DOHH2 (cell line): ENCODE data around the gene JCHAIN.
"Not testable (repeated sequence)": the region's sequence is repeated elsewhere in the genome, so short reads cannot be mapped to it uniquely, and the experiment has no call there.

ENCODE experiments used
- H3F3A ChIP-seq: fragments of 200-600 bp; sonication (generic), shearing (Covaris generic); 2 replicates; pipeline ENCODE4 v1.6.0; 2016; ENCODE audit warnings: antibody characterized with exemption, mild to moderate bottlenecking; ENCODE audit not compliant: control insufficient read depth, insufficient read depth
- H3K27ac ChIP-seq: fragments of 200-600 bp; sonication (generic); 2 replicates; pipeline ENCODE4 v1.5.1; 2014; ENCODE audit warnings: low read depth, mild to moderate bottlenecking, low read length, moderate library complexity
- H3K27me3 ChIP-seq: fragments of 200-600 bp; sonication (generic); 2 replicates; pipeline ENCODE4 v1.6.1; 2014; ENCODE audit warnings: mild to moderate bottlenecking, low read length, mixed read lengths; ENCODE audit not compliant: control insufficient read depth
- H3K36me3 ChIP-seq: fragments of 200-600 bp; sonication (generic); 2 replicates; pipeline ENCODE4 v1.6.1; 2014; ENCODE audit warnings: mild to moderate bottlenecking, low read length, moderate library complexity, mixed read lengths; ENCODE audit not compliant: control insufficient read depth
- H3K4me1 ChIP-seq: fragments of 200-600 bp; sonication (generic); 2 replicates; pipeline ENCODE4 v1.6.1; 2014; ENCODE audit warnings: mild to moderate bottlenecking, low read length, mixed read lengths; ENCODE audit not compliant: control insufficient read depth
- H3K4me2 ChIP-seq: fragments of 200-600 bp; sonication (generic); 2 replicates; pipeline ENCODE4 v1.6.0; 2014; ENCODE audit warnings: mild to moderate bottlenecking, low read length, moderate library complexity
- H3K4me3 ChIP-seq: fragments of 200-600 bp; sonication (generic); 2 replicates; pipeline ENCODE4 v1.5.1; 2014; ENCODE audit warnings: mild to moderate bottlenecking, low read length, mixed read lengths
- H3K79me2 ChIP-seq: fragments of 200-600 bp; sonication (generic); 2 replicates; pipeline ENCODE4 v1.6.1; 2014; ENCODE audit warnings: mild to moderate bottlenecking, low read length, mixed read lengths; ENCODE audit not compliant: control insufficient read depth
- H3K9me2 ChIP-seq: fragments of 200-600 bp; sonication (generic); replicated peaks from 2 replicates; pipeline ENCODE4 v1.6.1; 2014; ENCODE audit warnings: mild to moderate bottlenecking, low read length, mixed read lengths; ENCODE audit not compliant: control insufficient read depth
- H3K9me3 ChIP-seq: fragments of 200-600 bp; sonication (generic); 2 replicates; pipeline ENCODE4 v1.6.1; 2014; ENCODE audit warnings: antibody characterized with exemption, low read length, mixed read lengths; ENCODE audit not compliant: control insufficient read depth, insufficient read depth
- H4K20me1 ChIP-seq: fragments of 200-600 bp; sonication (generic); 2 replicates; pipeline ENCODE4 v1.6.0; 2014; ENCODE audit warnings: low read depth, mild to moderate bottlenecking, antibody characterized with exemption, low read length, moderate library complexity; ENCODE audit not compliant: control insufficient read depth, insufficient read depth
- EZH2phosphoT487 ChIP-seq: fragments of 200-600 bp; sonication (generic); IDR thresholded peaks from 2 replicates; pipeline ENCODE4 v1.6.1; 2017; ENCODE audit warnings: borderline replicate concordance, mild to moderate bottlenecking, antibody characterized with exemption, low read length, moderate library complexity, mixed read lengths
- TF ChIP-seq, protein P1 (sequence below): fragments of 200-600 bp; sonication (generic); IDR thresholded peaks from one replicate; pipeline ENCODE4 v1.5.1; 2014; ENCODE audit warnings: antibody characterized with exemption, mild to moderate bottlenecking, low read depth, low read length; ENCODE audit not compliant: poor library complexity, severe bottlenecking

Gene JCHAIN

DNA sequence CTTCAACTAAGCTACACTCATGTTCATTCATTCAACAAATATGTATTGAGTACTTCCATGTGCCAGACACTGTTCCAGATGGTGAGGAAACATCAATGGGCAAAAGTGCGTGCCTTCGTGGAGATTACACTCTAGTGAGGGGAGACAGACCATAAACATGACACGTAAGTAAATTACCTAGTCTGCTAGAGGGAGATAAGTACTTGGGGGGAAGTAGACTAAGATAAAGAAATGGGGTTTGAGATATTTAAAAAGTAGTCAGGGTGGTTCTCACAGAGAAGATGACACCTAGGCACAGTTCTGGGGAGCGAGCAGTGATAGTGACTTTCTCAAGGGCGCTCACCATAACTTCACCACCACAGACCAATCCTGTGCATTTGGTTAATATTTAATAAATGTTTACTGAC, 11.7 kb downstream of the JCHAIN start:
- peaks cover 78% of the 10 kb centered on the region for H3K4me1 ChIP-seq
- no peak overlapping the region for H3K4me3 ChIP-seq
- H3F3A ChIP-seq: peaks cover 94% of the 10 kb centered on the region
- H3K79me2 ChIP-seq: peaks cover 30% of the 10 kb centered on the region
- H3K27me3 ChIP-seq: no peaks in the 10 kb centered on the region
- H3K27ac ChIP-seq: peak overlapping the region; percentile 35
- no peaks in the 10 kb centered on the region for H3K9me3 ChIP-seq
- TF ChIP-seq EZH2phosphoT487: no peak
- TF ChIP-seq, protein P1, sequence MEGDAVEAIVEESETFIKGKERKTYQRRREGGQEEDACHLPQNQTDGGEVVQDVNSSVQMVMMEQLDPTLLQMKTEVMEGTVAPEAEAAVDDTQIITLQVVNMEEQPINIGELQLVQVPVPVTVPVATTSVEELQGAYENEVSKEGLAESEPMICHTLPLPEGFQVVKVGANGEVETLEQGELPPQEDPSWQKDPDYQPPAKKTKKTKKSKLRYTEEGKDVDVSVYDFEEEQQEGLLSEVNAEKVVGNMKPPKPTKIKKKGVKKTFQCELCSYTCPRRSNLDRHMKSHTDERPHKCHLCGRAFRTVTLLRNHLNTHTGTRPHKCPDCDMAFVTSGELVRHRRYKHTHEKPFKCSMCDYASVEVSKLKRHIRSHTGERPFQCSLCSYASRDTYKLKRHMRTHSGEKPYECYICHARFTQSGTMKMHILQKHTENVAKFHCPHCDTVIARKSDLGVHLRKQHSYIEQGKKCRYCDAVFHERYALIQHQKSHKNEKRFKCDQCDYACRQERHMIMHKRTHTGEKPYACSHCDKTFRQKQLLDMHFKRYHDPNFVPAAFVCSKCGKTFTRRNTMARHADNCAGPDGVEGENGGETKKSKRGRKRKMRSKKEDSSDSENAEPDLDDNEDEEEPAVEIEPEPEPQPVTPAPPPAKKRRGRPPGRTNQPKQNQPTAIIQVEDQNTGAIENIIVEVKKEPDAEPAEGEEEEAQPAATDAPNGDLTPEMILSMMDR: no peak
- H3K9me2 ChIP-seq: no peaks in the 10 kb centered on the region
- H3K36me3 ChIP-seq: peaks cover 79% of the 10 kb centered on the region
- H3K4me2 ChIP-seq: peak overlapping the region; percentile 3
- H4K20me1 ChIP-seq: peaks cover 29% of the 10 kb centered on the region

DNA sequence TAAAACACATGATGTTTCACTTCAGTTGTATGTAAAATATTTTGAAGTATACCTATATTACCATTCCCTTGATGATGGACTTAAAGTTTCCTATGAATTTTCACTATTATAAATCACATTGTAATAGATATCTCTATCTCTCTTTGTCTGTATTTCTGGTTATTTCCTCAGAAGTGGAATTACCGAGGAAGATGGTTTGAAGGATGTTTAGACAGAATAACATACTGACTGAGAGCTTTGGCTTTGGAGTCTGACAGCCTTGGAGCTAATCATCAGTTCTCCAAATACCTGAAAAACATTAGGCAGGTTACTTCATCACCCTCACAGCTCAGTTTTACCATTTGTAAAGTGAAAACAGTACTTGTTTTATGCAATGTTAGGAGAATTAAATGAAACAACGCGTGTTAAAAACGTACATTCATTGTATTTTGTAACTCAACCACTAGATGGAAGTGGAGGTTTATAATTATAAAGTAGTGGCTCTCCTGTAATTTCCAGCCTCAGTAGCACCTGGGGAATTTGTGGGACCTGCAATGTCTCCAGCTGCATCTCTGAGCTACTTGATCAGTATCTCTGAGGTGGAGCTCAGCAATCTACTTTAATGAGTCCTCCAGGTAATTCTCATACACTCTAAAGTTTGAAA, 14.3 kb downstream of the JCHAIN start:
- Histone ChIP-seq H3K9me2 (no peaks in the 10 kb centered on the region), H3K27ac (peak overlapping the region; percentile 35), H3K9me3 (no peaks in the 10 kb centered on the region), H3K36me3 (peaks cover 55% of the 10 kb centered on the region), H3K4me3 (no peak overlapping the region), H3K4me2 (no peak overlapping the region), H3F3A (peaks cover 88% of the 10 kb centered on the region), H4K20me1 (peaks cover 7% of the 10 kb centered on the region; the same call in 1 of the 2 replicates), H3K4me1 (peaks cover 55% of the 10 kb centered on the region), H3K79me2 (peaks cover 4% of the 10 kb centered on the region), H3K27me3 (no peaks in the 10 kb centered on the region)
- TF ChIP-seq EZH2phosphoT487: no peak
- TF ChIP-seq, protein P1: peak; percentile 55

DNA sequence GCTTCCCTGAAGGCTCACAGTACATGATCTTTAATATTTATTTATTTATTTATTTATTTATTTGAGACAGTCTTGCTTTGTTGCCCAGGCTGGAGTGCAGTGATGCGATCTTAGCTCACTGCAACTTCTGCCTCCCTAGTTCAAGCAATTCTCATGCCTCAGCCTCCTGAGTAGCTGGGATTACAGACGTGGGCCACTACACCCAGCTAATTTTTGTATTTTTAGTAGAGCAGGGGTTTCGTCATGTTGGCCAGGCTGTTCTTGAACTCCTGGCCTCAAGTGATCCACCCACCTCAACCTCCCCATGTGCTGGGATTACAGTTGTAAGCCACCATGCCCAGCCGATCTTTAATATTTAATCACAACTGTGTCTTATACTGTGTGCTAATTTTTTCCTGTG, 15.6 kb downstream of the JCHAIN start:
- peaks cover 78% of the 10 kb centered on the region for H3F3A ChIP-seq
- H3K79me2 ChIP-seq, H3K4me3 ChIP-seq, H3K27me3 ChIP-seq, H3K9me2 ChIP-seq, H4K20me1 ChIP-seq, H3K9me3 ChIP-seq, H3K4me2 ChIP-seq: not testable (repeated sequence)
- H3K27ac ChIP-seq: peak overlapping the region; percentile 51
- peaks cover 44% of the 10 kb centered on the region for H3K4me1 ChIP-seq
- peaks cover 43% of the 10 kb centered on the region for H3K36me3 ChIP-seq

DNA sequence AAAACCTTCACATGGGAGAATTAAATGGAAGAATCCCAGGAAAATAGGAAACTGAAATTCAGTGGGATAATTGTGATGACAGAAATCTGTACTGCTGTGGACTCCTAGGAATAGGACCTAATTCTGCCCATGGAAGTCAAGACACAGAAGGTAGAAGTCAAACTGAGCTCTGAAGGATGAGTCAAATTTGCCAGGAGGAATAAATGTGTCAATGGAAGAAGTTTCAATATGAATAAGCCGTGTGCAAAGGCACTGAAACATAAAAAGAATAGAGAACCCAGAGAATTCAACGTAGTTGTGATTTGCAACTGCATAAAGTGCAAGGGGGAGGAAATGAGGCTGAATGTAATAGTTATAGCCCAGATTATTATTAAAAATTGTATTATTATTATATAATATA, 26.1 kb downstream of the JCHAIN start:
- TF ChIP-seq EZH2phosphoT487: no peak
- TF ChIP-seq, protein P1: no peak
- H3K4me2 ChIP-seq: no peak overlapping the region
- no peaks in the 10 kb centered on the region for H3K9me2 ChIP-seq

More for the DNA sequence above, 26.1 kb downstream of the JCHAIN start:
- no peaks in the 10 kb centered on the region for H3K9me3 ChIP-seq
- H3K36me3 ChIP-seq: no peaks in the 10 kb centered on the region
- no peaks in the 10 kb centered on the region for H3K27me3 ChIP-seq
- no peaks in the 10 kb centered on the region for H3F3A ChIP-seq
- no peaks in the 10 kb centered on the region for H3K79me2 ChIP-seq
- no peak overlapping the region for H3K27ac ChIP-seq
- no peak overlapping the region for H3K4me3 ChIP-seq
- H3K4me1 ChIP-seq: peaks cover 15% of the 10 kb centered on the region
- H4K20me1 ChIP-seq: no peaks in the 10 kb centered on the region
